Fibroblast of peridontal ligament (primary cell): ENCODE results near the gene PRDM9.
"Not testable (repeated sequence)": the region's sequence is repeated elsewhere in the genome, so short reads cannot be mapped to it uniquely, and the experiment has no call there.

Experiments used
- DNase-seq: peaks from one replicate; pipeline ENCODE4 v3.0.0-alpha.2; 2010; ENCODE audit errors: extremely low read depth

PRDM9 gene

GRCh38 chr5:23527216-23527920 lies 20.0 kb downstream of the PRDM9 start:
- not testable (repeated sequence) for DNase-seq

DNA sequence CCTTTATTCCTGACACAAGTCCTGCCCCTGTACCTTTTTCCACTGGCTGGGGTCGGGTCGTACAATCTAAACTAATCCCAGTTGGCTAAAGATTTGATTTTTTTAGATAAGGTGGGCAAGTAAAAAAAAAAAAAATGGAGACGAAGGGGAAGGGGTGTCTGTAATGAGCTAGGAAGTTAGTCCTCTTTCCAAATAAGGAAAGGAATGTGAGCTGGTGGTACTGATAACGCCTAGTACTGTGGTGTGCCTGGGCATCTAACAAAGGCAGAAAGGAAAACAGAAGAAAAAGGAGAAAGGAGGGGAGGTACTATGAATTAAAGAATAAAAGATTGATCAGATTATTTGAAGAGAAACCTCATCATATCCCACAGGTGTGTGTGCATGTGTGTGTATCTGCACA lies 21.3 kb downstream of the PRDM9 start:
- no peak for DNase-seq

GRCh38 chr5:23530571-23530970 lies 23.2 kb downstream of the PRDM9 start:
- no peak for DNase-seq

DNA sequence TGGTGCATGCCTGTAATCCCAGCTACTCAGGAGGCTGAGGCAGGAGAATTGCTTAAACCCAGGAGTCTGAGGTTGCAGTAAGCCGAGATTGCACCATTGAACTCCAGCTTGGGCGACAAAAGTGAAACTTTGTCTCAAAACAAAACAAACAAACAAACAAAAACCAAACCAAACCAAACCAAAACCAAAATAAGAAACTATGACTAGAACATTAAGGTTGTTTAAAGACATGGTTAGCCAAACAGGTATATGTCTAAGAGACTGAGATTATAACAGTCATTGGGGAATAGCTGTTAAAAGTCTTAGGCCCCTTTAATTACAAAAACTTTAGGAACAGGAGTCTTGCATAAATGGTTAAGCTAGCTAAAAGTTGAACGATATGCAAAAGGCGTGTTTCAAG lies 63.6 kb downstream of the PRDM9 start:
- DNase-seq: no peak
